ENCODE results near the gene SLC41A2.

Gene SLC41A2

GRCh38 chr12:104929368-104929767, 28.7 kb downstream of the SLC41A2 start:
- ChIA-PET POLR2A (no interaction called here), CTCF (interaction anchor here (1.5 kb wide), 1 partner anchor 548 kb away, joined by 6 read pairs; no protein-coding TSS in a partner anchor)
- no peak for DNase-seq (ENCODE audit: low read depth, low spot score)
- no peak overlapping the region for H3K4me3 ChIP-seq (ENCODE audit: low read depth, low read length)
- no peak for TF ChIP-seq CTCF (IDR thresholded peaks at IDR 0.05; ENCODE audit: insufficient read depth, low read length, missing control alignments)

GRCh38 chr12:104928036-104928745, 29.9 kb downstream of the SLC41A2 start:
- DNase-seq (ENCODE audit: low read depth, low spot score) = no peak
- ChIA-PET POLR2A (no interaction called here), CTCF (interaction anchor here (1.5 kb wide), 1 partner anchor 546 kb away, joined by 6 read pairs; no protein-coding TSS in a partner anchor)
- no peak for TF ChIP-seq CTCF (IDR thresholded peaks at IDR 0.05; ENCODE audit: insufficient read depth, low read length, missing control alignments)
- H3K4me3 ChIP-seq (ENCODE audit: low read depth, low read length) = no peak overlapping the region

- DNase-seq (ENCODE audit: low read depth, low spot score) = no peak
- TF ChIP-seq CTCF (IDR thresholded peaks at IDR 0.05; ENCODE audit: insufficient read depth, low read length, missing control alignments) = no peak
- H3K4me3 ChIP-seq (ENCODE audit: low read depth, low read length) = no peak overlapping the region
- ChIA-PET CTCF (no interaction called here), POLR2A (no interaction called here)
Measured at GRCh38 chr12:104925501-104925900, 32.6 kb downstream of the SLC41A2 start.

GRCh38 chr12:104921340-104921739, 36.8 kb downstream of the SLC41A2 start:
- DNase-seq (ENCODE audit: low read depth, low spot score) = no peak
- H3K4me3 ChIP-seq (ENCODE audit: low read depth, low read length) = no peak overlapping the region
- TF ChIP-seq CTCF (IDR thresholded peaks at IDR 0.05; ENCODE audit: insufficient read depth, low read length, missing control alignments) = no peak
- ChIA-PET CTCF (interaction anchor here (1.4 kb wide), 1 partner anchor 540 kb away, joined by 3 read pairs; no protein-coding TSS in a partner anchor), POLR2A (no interaction called here)

- no peak for DNase-seq (ENCODE audit: low read depth, low spot score)
- ChIA-PET POLR2A (no interaction called here), CTCF (no interaction called here)
- H3K4me3 ChIP-seq (ENCODE audit: low read depth, low read length) = no peak overlapping the region
- no peak for TF ChIP-seq CTCF (IDR thresholded peaks at IDR 0.05; ENCODE audit: insufficient read depth, low read length, missing control alignments)
Measured at GRCh38 chr12:104911942-104912341, 46.1 kb downstream of the SLC41A2 start.

- POLR2A ChIA-PET = no interaction called here
- no peak for TF ChIP-seq CTCF (IDR thresholded peaks at IDR 0.05; ENCODE audit: insufficient read depth, low read length, missing control alignments)
- CTCF ChIA-PET = no interaction called here
- no peak for DNase-seq (ENCODE audit: low read depth, low spot score)
- H3K4me3 ChIP-seq (ENCODE audit: low read depth, low read length) = no peak overlapping the region
Measured at GRCh38 chr12:104910196-104910840, 47.8 kb downstream of the SLC41A2 start.

Measured in AG04449 (cell line).